ENCODE results near the gene THY1. TPM values are rescaled to one million over a fixed set of nuclear protein-coding genes. Genes with fewer than 3 reads are reported as not detected.
A peak's percentile ranks its signal among the peaks of the same experiment; 100 is the strongest.

Gene THY1
- total RNA-seq, 1 donor from 2014 or later, result 19.0 TPM

DNA sequence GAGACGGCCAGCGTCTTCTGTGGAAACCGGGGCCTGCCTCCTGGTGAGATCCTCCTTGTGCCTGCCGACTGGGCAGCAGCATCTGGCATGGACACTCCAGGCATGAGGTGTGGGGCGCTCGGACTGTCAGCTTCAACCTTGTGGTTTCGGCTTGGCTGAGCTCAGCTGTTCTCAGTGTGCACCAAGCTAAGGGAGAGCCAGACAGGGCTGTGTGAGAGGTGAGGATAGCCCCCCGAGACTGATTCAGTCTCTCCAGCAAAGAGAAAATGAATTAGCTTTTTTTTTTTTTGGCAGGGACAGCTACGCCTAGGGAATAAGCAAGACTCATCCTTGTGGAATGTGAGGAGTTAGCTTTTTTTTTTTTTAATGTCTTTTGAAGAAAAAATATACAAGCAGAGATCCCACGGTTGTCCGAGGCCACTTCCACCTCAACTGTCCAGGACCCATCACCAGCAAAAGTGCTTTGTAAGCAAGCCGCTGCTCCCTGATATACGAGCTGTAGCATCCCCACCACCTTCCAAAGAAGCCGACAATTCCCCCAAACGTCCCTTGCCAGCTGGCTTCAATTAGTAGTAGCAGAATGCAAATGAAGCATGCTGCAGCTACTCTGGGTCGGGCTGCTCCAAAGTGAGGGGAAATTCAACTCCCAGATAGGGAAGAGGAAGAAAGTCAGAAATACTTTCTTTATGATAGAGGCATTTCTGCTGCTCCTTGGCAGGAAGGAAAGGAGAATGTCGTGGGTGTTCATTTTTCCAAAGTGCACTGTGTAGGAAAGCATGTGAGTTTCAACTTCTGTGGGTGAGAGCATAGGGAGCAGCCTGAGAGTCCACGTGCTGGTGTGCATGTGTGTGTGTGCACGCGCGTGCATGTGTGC, 9.7 kb upstream of the THY1 start:
- Mint-ChIP-seq H3K27me3 (peaks cover 53% of the 10 kb centered on the region), H3K9me3 (no peaks in the 10 kb centered on the region), H3K4me1 (ENCODE audit: unreplicated experiment) (peaks cover 20% of the 10 kb centered on the region), H3K27ac (peak overlapping the region; percentile 20), H3K36me3 (no peaks in the 10 kb centered on the region), H3K4me3 (peak overlapping the region; percentile 6)
- DNase-seq (ENCODE audit: extremely low spot score, unreplicated experiment), result no peak
- TF ChIP-seq, protein P1, sequence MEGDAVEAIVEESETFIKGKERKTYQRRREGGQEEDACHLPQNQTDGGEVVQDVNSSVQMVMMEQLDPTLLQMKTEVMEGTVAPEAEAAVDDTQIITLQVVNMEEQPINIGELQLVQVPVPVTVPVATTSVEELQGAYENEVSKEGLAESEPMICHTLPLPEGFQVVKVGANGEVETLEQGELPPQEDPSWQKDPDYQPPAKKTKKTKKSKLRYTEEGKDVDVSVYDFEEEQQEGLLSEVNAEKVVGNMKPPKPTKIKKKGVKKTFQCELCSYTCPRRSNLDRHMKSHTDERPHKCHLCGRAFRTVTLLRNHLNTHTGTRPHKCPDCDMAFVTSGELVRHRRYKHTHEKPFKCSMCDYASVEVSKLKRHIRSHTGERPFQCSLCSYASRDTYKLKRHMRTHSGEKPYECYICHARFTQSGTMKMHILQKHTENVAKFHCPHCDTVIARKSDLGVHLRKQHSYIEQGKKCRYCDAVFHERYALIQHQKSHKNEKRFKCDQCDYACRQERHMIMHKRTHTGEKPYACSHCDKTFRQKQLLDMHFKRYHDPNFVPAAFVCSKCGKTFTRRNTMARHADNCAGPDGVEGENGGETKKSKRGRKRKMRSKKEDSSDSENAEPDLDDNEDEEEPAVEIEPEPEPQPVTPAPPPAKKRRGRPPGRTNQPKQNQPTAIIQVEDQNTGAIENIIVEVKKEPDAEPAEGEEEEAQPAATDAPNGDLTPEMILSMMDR (conservative IDR thresholded peaks at IDR 0.05), result no peak

GRCh38 chr11:119431523-119431922, 8.6 kb upstream of the THY1 start:
- TF ChIP-seq, protein P1 (conservative IDR thresholded peaks at IDR 0.05), result no peak
- Mint-ChIP-seq H3K4me1 (ENCODE audit: unreplicated experiment) (peaks cover 20% of the 10 kb centered on the region), H3K27ac (no peak overlapping the region), H3K27me3 (peaks cover 53% of the 10 kb centered on the region), H3K4me3 (no peak overlapping the region), H3K36me3 (no peaks in the 10 kb centered on the region), H3K9me3 (no peaks in the 10 kb centered on the region)
- no peak for DNase-seq (ENCODE audit: extremely low spot score, unreplicated experiment)

DNA sequence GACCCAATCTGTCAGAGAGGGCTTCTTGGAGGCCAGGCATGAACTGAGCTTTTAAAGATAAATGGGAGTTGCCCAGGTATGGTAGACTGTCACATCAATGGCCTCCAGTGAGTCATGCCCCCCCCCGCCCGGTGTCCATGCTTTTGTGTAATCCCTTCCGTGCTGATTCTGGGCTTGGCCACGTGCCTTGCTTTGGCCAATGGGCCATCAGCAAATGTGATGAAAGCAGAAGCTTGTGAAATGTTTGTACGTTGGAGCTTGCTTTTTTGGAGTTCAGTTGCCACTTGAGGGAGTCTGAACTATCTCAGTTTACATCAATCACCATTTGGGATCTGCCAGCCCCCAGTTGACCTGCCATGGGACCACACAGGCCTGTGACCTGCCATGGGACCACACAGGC, 4.3 kb upstream of the THY1 start:
- no peaks in the 10 kb centered on the region for H3K9me3 Mint-ChIP-seq
- peaks cover 52% of the 10 kb centered on the region for H3K27me3 Mint-ChIP-seq
- no peaks in the 10 kb centered on the region for H3K36me3 Mint-ChIP-seq
- H3K4me1 Mint-ChIP-seq (ENCODE audit: unreplicated experiment), result peaks cover 15% of the 10 kb centered on the region
- no peak for DNase-seq (ENCODE audit: extremely low spot score, unreplicated experiment)
- no peak overlapping the region for H3K4me3 Mint-ChIP-seq
- H3K27ac Mint-ChIP-seq, result no peak overlapping the region
- TF ChIP-seq, protein P1 (conservative IDR thresholded peaks at IDR 0.05), result no peak

- H3K4me1 Mint-ChIP-seq (ENCODE audit: unreplicated experiment), result peaks cover 13% of the 10 kb centered on the region
Measured at GRCh38 chr11:119426142-119426541, 3.2 kb upstream of the THY1 start.

DNA sequence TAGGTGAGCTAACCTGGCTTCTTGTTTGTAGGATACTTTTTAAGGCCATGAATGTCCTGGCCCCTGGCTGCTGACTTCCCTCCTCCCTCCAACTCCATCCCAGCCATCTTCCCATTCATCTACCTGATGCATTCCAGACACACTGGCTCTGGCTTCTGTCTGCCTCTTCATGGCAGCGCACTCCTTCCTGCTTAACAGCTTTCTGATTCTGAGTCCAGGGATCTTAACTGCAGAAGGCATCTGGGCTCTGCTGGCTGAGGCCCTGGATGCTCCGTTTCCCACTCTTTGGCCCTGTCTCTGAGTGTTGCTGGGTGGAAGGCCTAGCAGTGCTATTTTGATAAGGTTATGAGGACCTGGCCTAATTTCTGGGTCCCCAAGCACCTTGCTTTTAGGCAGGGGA, 1.8 kb upstream of the THY1 start:
- H3K27ac Mint-ChIP-seq, result no peak overlapping the region
- H3K4me3 Mint-ChIP-seq, result peak overlapping the region; percentile 75
- no peaks in the 10 kb centered on the region for H3K9me3 Mint-ChIP-seq
- TF ChIP-seq, protein P1 (conservative IDR thresholded peaks at IDR 0.05), result no peak
- peaks cover 55% of the 10 kb centered on the region for H3K27me3 Mint-ChIP-seq
- H3K36me3 Mint-ChIP-seq, result no peaks in the 10 kb centered on the region
- H3K4me1 Mint-ChIP-seq (ENCODE audit: unreplicated experiment), result peaks cover 12% of the 10 kb centered on the region
- no peak for DNase-seq (ENCODE audit: extremely low spot score, unreplicated experiment)

More at GRCh38 chr11:119426142-119426541, 3.2 kb upstream of the THY1 start:
- no peak overlapping the region for H3K27ac Mint-ChIP-seq
- no peak for DNase-seq (ENCODE audit: extremely low spot score, unreplicated experiment)
- peaks cover 52% of the 10 kb centered on the region for H3K27me3 Mint-ChIP-seq
- H3K4me3 Mint-ChIP-seq, result no peak overlapping the region
- no peaks in the 10 kb centered on the region for H3K9me3 Mint-ChIP-seq
- TF ChIP-seq, protein P1 (conservative IDR thresholded peaks at IDR 0.05), result no peak
- H3K36me3 Mint-ChIP-seq, result no peaks in the 10 kb centered on the region
